HG03095 (cell line): ENCODE data around the gene EGFR.

Experiments
- ATAC-seq: cut with Tn5 transposase; IDR thresholded peaks from one replicate; pipeline ENCODE4 v1.9.1; 2021; ENCODE audit warnings: moderate library complexity; ENCODE audit not compliant: unreplicated experiment

Gene EGFR

GRCh38 chr7:55099821-55100543 lies 81.2 kb downstream of the EGFR start:
- ATAC-seq, result no peak

- ATAC-seq, result no peak
Measured at GRCh38 chr7:55100544-55101327, 81.9 kb downstream of the EGFR start.

GRCh38 chr7:55101359-55101758 lies 82.5 kb downstream of the EGFR start:
- ATAC-seq, result no peak

- ATAC-seq, result no peak
Measured at GRCh38 chr7:55104123-55104522, 85.3 kb downstream of the EGFR start.

- no peak for ATAC-seq
Measured at GRCh38 chr7:55104712-55105433, 86.1 kb downstream of the EGFR start.

GRCh38 chr7:55105952-55106351 lies 87.1 kb downstream of the EGFR start:
- ATAC-seq, result no peak

- ATAC-seq, result no peak
Measured at GRCh38 chr7:55107946-55108345, 89.1 kb downstream of the EGFR start.

- ATAC-seq, result no peak
Measured at GRCh38 chr7:55108401-55108800, 89.6 kb downstream of the EGFR start.

- no peak for ATAC-seq
Measured at GRCh38 chr7:55108818-55109217, 90.0 kb downstream of the EGFR start.

- no peak for ATAC-seq
Measured at GRCh38 chr7:55109404-55110167, 90.8 kb downstream of the EGFR start.

GRCh38 chr7:55110282-55110992 lies 91.6 kb downstream of the EGFR start:
- no peak for ATAC-seq

GRCh38 chr7:55110993-55111361 lies 92.2 kb downstream of the EGFR start:
- no peak for ATAC-seq

- ATAC-seq, result no peak
Measured at GRCh38 chr7:55112056-55112455, 93.2 kb downstream of the EGFR start.

- no peak for ATAC-seq
Measured at GRCh38 chr7:55113760-55114540, 95.1 kb downstream of the EGFR start.

- ATAC-seq, result no peak
Measured at GRCh38 chr7:55117286-55117685, 98.5 kb downstream of the EGFR start.

- no peak for ATAC-seq
Measured at GRCh38 chr7:55118426-55118825, 99.6 kb downstream of the EGFR start.

GRCh38 chr7:55119571-55119970 lies 100.8 kb downstream of the EGFR start:
- ATAC-seq, result no peak

- ATAC-seq, result no peak
Measured at GRCh38 chr7:55120074-55120473, 101.3 kb downstream of the EGFR start.

- no peak for ATAC-seq
Measured at GRCh38 chr7:55120501-55121198, 101.8 kb downstream of the EGFR start.
